MM.1S (cell line): ENCODE measurements around the gene AREL1.

Experiments
- CTCF ChIP-seq: fragments of 300-600 bp; sonication (generic); IDR thresholded peaks from 2 replicates; pipeline ENCODE4 v1.5.1; 2016; ENCODE audit warnings: antibody characterized with exemption, low read length, mixed read lengths
- EZH2 ChIP-seq: fragments of 300-600 bp; sonication (generic); optimal IDR thresholded peaks from 2 replicates; pipeline ENCODE3; 2017; ENCODE audit warnings: low read depth, mild to moderate bottlenecking, antibody characterized with exemption, low read length, mixed read lengths
- EZH2phosphoT487 ChIP-seq: fragments of 300-600 bp; sonication (generic); IDR thresholded peaks from 2 replicates; pipeline ENCODE4 v1.6.1; 2018; ENCODE audit warnings: antibody characterized with exemption, low read length

- TF ChIP-seq CTCF (no peak), EZH2phosphoT487 (no peak), EZH2 (no peak)
Observed at GRCh38 chr14:74619672-74620131, 93.2 kb downstream of the AREL1 start.
